Right kidney (tissue), 9 donors: Measurements from ENCODE around the gene POLA2.
"Not testable (repeated sequence)": the region's sequence is repeated elsewhere in the genome, so short reads cannot be mapped to it uniquely, and the experiment has no call there.

Experiments used
- DNase-seq: peaks from one replicate; pipeline ENCODE4 v3.0.0-alpha.2; 2016
- long read RNA-seq, 8 donors: transcript quantifications; one replicate each; lab custom pipeline, GENCODE V29; 2026

POLA2 gene, protein sequence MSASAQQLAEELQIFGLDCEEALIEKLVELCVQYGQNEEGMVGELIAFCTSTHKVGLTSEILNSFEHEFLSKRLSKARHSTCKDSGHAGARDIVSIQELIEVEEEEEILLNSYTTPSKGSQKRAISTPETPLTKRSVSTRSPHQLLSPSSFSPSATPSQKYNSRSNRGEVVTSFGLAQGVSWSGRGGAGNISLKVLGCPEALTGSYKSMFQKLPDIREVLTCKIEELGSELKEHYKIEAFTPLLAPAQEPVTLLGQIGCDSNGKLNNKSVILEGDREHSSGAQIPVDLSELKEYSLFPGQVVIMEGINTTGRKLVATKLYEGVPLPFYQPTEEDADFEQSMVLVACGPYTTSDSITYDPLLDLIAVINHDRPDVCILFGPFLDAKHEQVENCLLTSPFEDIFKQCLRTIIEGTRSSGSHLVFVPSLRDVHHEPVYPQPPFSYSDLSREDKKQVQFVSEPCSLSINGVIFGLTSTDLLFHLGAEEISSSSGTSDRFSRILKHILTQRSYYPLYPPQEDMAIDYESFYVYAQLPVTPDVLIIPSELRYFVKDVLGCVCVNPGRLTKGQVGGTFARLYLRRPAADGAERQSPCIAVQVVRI
- long read RNA-seq, donor 1, partial matches to known transcripts: 7 of 11 reads
- long read RNA-seq, donor 1, other reads (novel, unspliced or antisense): 0 of 11 reads
- long read RNA-seq, donor 2, partial matches to known transcripts: 0 of 5 reads
- long read RNA-seq, donor 2, other reads (novel, unspliced or antisense): 0 of 5 reads
- long read RNA-seq, donor 3, partial matches to known transcripts: 0 of 1 reads
- long read RNA-seq, donor 3, other reads (novel, unspliced or antisense): 0 of 1 reads
- long read RNA-seq, donor 4, partial matches to known transcripts: 0 of 2 reads
- long read RNA-seq, donor 4, other reads (novel, unspliced or antisense): 0 of 2 reads
- long read RNA-seq, donor 5, partial matches to known transcripts: 6 of 9 reads
- long read RNA-seq, donor 5, other reads (novel, unspliced or antisense): 0 of 9 reads
- long read RNA-seq, donor 6, partial matches to known transcripts: 5 of 7 reads
- long read RNA-seq, donor 6, other reads (novel, unspliced or antisense): 0 of 7 reads
- long read RNA-seq, donor 7, partial matches to known transcripts: 11 of 18 reads
- long read RNA-seq, donor 7, other reads (novel, unspliced or antisense): 0 of 18 reads
- long read RNA-seq, donor 8, partial matches to known transcripts: 5 of 7 reads
- long read RNA-seq, donor 8, other reads (novel, unspliced or antisense): 0 of 7 reads

DNA sequence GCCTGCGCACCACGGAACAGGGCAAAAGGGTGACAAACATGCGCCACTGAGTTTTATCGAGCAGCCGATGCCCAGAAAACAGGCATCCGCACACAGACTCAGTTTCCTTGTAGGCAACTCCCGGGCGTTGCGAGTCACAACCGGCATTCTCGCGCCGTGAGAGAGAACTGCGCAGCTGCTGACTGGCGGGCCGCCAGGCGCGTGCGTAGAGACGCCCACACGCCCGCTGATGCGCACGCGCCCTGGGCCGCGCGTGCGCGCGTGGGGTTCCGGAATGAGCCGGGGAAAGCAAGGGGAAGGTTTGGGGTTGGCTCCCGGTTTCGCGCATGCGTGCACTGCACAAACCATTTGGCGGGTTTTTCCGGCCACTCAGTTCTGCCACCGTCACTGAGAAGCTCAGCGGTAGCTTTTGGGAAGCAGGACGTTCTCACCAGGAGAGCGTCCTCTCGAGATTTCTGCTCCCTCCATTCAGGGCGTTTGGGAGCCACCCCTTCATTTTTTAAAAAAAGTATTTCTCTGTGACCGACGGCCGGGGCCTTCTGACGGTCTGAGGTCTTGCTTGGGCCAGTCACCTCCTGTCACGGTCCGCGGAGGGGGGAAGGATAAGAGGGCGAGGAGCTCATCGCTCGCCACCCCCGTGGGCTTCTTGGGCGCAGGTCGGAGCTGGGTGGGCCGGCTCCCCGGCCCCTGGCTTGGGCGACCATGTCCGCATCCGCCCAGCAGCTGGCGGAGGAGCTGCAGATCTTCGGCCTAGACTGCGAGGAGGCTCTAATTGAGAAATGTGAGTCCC lies at the start of gene POLA2:
POLA2 (plus strand) TSS at position 372 of the 790 bp plus-strand sequence; CDS start at position 703, 331 bp downstream.
- peak; percentile 90 for DNase-seq

DNA sequence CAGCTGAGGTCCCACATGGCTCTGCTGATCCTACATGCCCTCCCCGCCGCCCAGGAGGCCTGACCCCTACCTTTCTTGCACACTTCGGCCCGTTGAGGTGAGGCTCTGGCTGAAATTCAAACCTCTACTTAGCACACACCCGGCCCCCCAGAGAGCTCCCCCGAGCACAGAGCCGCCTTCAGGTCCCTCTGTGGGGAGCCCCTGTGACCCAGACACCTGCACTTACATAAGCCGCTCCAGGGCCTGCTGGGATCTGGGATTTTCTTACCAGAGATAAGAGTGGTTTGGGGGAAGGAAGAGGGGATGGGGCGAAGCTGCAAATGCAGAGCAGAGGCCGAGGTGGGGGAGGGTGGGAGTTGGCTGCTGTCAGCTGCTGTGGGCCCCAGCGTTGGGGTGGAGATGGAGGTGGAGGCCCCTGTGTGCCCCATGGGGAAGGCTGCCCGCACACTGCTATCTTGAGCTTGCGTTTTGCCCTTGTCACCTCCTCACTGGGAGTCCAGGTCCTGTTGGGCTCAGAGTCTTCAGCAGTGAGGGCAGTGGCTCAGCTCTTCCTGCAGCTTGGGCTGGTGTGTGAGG lies 49.4 kb upstream of the POLA2 start:
- DNase-seq: no peak

DNA sequence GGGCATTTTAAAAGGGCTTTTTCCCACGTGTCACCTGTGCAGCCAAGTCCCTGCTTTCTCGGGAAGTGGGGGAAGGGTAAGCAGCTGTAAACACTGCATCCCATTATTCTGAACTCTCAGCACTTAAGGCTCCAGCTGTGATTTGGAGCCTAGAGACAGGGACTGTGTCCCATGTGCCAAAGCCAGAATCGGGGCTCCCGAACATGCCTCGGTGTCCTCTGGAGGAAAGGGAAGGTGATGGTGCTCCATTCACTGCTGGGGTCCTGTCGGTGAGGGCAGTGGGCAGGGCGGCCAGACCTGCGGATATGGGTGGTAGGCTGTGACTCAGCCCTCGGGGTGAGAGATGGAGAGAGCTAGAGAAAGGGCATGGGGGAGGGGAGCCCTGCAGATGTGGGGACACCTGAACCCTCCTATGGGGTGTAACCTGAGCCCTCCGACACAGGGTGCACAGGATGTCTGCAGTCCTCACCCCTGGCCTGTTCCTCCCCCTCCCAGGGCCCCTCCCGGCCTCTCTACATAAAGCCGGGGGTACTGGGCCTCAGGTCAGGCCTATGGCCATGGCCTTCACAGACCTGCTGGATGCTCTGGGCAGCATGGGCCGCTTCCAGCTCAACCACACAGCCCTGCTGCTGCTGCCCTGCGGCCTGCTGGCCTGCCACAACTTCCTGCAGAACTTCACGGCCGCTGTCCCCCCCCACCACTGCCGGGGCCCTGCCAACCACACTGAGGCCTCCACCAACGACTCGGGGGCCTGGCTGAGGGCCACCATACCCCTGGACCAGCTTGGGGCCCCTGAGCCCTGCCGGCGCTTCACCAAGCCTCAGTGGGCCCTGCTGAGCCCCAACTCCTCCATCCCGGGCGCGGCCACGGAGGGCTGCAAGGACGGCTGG lies 48.2 kb upstream of the POLA2 start:
- no peak for DNase-seq

DNA sequence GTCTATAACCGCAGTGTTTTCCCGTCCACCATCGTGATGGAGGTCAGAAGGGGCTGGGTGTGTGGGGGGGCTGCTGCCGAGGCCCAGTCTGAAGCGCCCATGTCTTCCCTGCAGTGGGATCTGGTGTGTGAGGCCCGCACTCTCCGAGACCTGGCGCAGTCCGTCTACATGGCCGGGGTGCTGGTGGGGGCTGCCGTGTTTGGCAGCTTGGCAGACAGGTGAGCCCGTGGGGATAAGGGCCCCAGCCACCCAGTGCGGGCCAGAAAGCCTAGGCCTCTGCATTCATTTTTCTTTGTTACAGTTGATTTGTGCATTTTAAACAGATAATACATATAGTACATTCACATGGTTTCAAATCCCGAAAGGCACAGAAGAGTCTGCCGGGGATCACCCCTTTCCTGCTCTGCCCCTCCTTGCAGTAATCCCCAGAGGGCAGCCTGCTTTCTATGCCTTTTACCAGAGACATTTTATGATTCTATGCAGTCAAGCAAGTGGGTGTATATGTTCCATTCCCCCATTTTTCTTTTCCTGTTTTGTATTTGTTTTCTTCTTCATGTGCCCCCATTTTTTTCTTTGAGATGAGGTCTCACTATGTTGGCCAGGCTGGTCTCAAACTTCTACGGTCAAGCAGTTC lies 47.4 kb upstream of the POLA2 start:
- no peak for DNase-seq

DNA sequence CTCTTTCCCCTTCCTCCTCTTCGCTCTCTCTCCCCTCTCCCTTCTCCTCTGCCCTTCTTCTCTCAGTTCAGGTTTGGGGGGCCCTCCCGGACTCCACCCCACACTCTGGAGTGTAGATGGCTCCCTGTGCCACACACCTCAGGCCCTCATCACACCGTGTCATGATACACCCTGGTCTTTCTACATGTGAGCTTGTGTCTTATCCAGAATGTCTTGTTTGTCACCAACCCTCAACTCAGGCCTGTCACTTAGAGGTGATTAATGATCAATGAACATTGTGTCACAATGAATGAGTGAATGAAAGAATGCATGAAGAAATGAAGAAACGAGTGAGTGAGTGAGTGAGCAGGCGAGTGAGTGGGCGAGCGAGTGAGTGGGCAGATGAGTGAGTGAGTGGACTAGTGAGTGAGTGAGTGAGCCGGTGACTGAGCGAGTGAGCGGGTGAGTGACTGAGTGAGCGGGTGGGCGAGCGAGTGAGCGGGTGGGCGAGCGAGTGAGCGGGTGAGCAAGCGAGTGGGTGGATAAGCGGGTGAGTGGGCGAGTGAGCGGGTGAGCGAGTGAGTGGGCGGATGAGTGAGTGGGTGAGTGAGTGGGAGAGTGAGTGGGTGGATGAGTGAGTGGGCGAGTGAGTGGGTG lies 46.2 kb upstream of the POLA2 start:
- no peak for DNase-seq

DNA sequence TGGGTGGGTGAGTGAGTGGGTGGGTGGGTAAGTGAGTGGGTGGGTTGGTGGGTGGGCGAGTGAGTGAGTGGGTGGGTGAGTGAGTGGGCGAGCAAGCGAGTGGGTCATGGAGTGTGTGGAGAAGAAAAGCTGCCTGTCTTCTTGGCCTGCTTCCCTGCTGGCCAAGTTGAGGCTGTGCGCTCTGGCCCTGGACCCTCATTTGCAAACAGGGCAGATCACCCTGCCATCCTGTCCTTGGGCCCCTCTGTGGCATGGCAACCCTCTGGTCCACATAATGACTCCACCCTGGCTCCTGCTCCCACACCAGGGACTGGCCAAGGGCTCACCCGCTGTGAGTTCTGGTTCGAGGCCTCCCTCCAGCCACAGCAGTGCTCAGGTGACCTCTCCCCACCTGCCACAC lies 44.9 kb upstream of the POLA2 start:
- no peak for DNase-seq

DNA sequence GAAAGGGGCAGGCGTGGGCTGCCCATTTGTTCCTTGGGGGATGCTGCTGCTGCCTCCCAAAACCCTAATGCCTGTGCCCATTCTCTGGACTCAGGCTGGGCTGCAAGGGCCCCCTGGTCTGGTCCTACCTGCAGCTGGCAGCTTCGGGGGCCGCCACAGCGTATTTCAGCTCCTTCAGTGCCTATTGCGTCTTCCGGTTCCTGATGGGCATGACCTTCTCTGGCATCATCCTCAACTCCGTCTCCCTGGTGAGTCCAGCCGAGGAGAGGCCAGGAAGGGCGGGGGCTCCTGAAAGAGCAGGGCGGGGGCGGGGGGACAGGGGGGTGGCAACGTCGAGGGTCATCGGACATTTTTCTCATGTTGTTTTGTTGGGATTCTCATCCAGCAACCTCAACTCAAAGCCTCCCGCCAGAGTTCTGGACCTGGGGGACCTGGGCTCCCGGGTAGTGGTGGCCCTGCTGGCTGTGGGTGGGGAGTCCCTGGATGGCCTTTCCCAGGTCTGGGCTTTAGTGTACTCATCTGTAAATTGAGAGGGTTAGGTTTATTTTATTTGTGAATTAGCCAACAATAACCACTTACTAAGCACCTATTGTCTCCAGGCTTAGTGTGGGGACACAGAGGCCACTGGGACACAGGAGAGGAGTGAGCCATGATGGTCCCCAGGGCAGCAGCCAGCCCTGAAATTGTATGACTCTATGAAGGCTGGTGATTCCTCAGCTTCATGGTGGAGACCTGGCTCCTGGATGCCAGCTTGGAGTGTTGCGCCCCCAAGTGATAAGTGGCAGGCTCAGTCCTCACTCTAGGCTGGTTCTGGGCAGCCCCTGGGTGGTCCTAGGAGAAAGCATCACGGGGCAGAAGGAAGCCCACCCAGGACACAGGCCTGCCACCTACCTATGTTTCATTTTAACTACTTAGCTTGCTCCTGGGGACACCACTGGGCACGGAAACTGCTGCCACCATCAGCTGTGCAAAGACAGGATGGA lies 44.0 kb upstream of the POLA2 start:
- no peak for DNase-seq

DNA sequence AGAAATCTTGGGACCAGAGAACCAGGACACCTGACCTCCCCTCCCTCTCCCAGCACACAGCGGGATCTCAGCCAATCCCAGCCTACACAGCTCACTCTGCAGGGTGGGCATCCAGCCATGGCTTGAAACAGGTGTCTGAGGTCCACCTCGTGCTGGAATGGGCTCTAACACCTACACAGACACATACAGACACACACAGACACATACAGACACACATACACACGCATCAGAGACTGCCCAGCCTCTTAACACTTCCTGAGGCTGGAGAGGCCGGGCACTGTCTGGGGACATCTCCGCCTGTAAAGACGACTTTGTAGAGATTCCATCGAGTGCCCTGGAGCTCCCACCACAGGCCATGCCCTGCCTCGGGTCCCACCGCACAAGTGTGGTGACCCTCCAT lies 43.3 kb upstream of the POLA2 start:
- no peak for DNase-seq

DNA sequence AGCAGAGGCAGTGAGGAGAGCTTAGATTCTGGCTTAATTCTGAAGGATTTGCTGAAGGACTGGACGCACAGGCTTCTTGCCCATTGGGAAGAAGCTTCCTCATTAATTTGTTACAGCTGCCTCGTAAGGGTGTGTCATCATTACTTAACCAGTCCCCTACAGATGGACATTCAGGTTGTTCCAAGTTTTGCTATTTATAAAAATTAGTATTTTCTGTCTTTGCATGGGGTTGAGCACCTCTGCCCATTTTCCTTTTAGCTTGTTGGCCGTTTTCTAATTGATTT lies 41.9 kb upstream of the POLA2 start:
- no peak for DNase-seq

DNA sequence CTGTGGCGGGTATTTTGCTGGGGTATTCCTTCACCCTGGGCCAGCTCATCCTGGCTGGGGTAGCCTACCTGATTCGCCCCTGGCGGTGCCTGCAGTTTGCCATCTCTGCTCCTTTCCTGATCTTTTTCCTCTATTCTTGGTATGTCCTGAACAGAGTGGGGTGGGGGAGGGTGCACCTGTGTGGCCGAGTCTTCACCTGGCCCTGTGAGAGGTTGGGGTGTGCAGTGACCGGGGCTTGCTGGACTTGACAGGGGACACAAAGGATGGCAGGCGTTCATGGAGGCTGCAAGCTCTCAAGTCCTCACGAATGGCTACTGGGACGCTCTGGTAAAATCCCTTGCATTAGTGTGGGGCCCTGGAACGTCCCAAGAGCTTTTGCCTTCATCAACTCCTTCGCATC lies 40.7 kb upstream of the POLA2 start:
- DNase-seq: no peak

DNA sequence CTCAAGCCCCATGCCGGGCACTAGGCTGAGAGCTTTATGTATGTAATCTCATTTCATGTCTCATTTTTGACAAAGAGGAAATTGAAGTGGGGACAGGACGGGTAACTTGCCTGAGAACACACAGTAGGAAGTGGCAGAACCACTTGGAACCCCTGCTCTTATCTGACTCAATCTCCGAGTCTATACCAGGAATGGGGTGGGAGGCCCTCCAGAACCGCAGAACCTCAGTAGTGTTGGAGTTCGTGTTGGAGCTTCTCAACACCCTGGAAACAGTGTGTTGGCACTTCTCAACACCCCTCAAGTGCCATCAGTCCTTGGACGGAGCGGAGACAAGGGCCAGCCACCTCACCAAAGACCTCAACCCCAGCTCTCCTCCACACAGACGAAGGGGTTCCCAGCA lies 38.8 kb upstream of the POLA2 start:
- DNase-seq: no peak

DNA sequence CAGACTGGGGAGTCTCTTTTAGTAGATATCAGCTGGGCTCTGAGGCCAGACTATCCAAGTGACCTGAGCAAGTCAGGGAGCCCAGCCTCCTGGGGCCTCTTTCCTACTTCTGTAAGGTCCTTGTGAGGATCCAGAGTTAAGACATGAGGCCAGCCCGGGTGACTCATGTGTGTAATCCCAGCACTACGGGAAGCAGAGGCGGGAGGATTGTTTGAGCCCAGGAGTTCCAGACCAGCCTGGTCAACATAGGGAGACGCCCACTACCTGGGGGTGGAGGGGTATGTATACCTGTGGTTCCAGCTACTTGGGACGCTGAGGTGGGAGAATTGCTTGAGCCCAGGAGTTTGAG lies 36.9 kb upstream of the POLA2 start:
- DNase-seq: no peak

DNA sequence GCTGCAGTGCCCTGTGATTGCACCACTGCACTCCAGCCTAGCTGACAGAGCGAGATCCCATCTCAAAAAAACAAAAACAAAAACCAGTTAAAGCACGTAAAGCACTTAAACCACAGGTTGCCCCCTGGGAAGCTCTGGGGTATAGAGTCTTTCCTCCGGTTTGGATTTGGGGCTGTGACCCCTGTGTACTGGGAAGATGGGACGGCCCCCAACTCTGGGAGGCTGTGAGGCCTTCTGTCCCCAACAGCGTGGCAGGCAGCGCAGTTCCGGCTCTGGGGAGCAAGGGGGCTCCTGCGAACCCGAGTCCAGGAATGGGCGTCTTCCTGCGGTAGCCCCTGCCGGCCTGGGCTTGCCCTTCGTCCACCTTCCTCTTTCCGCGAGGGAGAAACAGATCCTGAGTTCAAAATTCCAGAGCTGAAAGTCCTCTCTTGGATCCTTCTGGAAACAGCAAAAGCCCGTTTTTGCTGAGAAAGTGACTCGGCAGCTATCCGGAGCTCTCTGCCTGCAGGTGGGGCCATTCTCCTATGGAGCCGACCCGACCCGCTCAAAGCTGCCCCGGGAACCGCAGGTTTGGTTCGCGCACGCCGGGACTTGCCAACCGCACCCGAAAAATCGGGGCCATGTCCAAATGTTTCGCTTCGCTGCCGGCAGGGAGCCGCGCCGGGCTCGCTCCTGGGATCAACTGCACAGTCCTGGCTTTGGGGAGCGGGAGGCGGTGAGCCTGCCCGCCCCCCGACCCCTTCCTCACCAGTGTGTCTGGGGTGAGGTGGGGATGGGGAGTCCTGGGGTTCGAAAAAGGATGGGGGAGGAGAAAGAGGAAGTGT lies 36.3 kb upstream of the POLA2 start:
- DNase-seq: peak; percentile 66

DNA sequence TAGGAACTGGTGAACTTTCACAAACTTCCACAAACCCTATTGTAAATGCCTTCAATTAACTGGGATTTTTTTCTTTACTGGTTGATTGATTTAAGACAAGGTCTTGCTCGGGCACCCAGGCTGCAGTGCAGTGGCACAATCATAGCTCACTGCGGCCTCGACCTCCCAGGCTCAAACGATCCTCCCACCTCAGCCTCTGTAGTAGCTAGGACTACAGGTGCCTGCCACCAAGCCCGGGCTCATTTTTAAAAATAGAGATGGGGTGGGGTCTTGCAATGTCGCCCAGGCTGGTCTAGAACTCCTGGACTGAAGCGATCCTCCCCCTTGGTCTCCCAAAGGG lies 35.7 kb upstream of the POLA2 start:
- no peak for DNase-seq

DNA sequence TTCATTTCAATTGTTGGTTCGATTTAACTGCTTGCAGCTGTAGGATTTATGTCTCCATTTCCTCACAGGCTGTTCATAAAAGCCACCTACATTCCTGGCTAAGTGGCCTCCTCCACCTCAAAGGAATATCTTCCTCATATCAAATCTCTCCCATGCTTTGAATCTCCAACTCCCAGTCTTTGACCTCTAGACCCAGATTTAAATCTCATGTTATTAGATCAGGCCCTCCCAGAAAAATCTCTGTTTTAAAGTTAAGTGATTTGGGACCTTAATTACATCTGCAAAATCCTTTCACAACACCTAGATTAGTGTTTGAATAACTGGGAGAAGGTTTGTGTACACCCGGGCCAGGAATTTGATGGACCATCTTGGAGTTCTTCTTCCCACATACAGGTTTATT lies 33.9 kb upstream of the POLA2 start:
- no peak for DNase-seq

DNA sequence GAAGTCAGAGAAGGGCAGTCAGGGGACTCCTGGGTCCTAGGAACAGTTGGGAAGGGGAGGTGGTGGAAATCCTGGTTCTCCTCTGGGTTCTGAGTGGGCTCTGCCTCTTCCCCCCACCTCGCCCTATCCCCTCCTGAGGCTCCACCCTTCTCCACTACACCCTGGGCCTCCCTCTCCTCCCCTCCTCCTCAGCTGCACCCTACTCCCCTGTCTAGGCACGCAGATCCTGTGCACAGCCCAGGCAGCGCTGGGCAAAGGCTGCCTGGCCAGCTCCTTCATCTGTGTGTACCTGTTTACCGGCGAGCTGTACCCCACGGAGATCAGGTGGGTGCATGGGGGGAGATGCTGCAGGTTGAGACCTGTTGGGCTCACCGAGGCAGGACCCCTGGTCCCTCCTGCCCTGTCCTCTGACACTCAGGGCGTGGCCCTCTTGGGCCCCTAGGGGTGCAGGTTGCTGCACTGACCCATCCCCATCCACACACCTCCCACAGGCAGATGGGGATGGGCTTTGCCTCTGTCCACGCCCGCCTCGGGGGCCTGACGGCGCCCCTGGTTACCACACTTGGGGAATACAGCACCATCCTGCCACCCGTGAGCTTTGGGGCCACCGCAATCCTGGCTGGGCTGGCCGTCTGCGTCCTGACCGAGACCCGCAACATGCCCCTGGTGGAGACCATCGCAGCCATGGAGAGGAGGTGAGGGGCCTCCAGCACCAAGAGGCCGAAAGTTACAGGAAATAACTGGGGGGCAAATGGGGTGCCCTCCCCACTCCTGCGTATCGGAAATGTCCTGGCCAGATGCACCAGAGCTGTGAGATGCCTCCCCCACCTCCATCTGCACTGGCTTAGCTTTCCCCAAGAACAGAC lies 25.3 kb upstream of the POLA2 start:
- DNase-seq: no peak

DNA sequence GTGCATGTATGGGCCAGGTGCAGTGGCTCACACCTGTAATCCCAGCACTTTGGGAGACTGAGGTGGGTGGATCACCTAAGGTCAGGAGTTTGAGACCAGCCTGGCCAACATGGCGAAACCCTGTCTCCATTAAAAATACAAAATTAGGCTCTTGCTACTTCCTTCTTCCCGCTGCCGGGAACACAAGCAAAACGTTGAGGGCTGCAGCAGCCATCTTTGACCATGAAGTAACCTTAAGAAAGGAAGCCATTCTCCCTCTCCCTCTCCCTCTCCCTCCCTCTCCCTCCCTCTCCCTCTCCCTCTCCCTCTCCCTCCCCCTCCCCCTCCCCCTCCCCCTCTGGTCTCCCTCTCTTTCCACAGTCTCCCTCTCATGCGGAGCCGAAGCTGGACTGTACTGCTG lies 23.5 kb upstream of the POLA2 start:
- DNase-seq: not testable (repeated sequence)
